MM.1S (cell line): ENCODE data around the gene ELFN1.
A peak's percentile ranks its signal among the peaks of the same experiment; 100 is the strongest.

Experiments used
- DNase-seq: peaks from one replicate; pipeline ENCODE4 v3.0.0-alpha.2; 2015
- H2AFZ ChIP-seq: fragments of 300-600 bp; sonication (generic); 2 replicates; pipeline ENCODE4 v1.6.0; 2016; ENCODE audit warnings: antibody characterized with exemption, low read length
- H3F3A ChIP-seq: fragments of 300-600 bp; sonication (generic); 2 replicates; pipeline ENCODE4 v1.6.1; 2016; ENCODE audit warnings: mild to moderate bottlenecking, antibody characterized with exemption, low read length, moderate library complexity, mixed read lengths; ENCODE audit not compliant: insufficient read depth
- H3K27ac ChIP-seq: fragments of 300-600 bp; sonication (generic); 2 replicates; pipeline ENCODE4 v1.5.1; 2016; ENCODE audit warnings: mild to moderate bottlenecking, low read length
- H3K27me3 ChIP-seq: fragments of 300-600 bp; sonication (generic); replicated peaks from 2 replicates; pipeline ENCODE4 v1.6.0; 2016; ENCODE audit warnings: low read length; ENCODE audit not compliant: insufficient read depth
- H3K36me3 ChIP-seq: fragments of 300-600 bp; sonication (generic); replicated peaks from 2 replicates; pipeline ENCODE4 v1.6.1; 2016; ENCODE audit warnings: mild to moderate bottlenecking, low read length, mixed read lengths; ENCODE audit not compliant: insufficient read depth
- H3K4me1 ChIP-seq: fragments of 300-600 bp; sonication (generic); 2 replicates; pipeline ENCODE4 v1.6.1; 2016; ENCODE audit warnings: low read length, mixed read lengths
- H3K4me2 ChIP-seq: fragments of 300-600 bp; sonication (generic); 2 replicates; pipeline ENCODE4 v1.6.0; 2016; ENCODE audit warnings: low read depth, low read length
- H3K4me3 ChIP-seq: fragments of 300-600 bp; sonication (generic); 2 replicates; pipeline ENCODE4 v1.5.1; 2016; ENCODE audit warnings: low read length, mixed read lengths
- H3K79me2 ChIP-seq: fragments of 300-600 bp; sonication (generic); 2 replicates; pipeline ENCODE4 v1.6.1; 2016; ENCODE audit warnings: mixed run types, low read length, mixed read lengths
- H3K9ac ChIP-seq: fragments of 300-600 bp; sonication (generic); 2 replicates; pipeline ENCODE4 v1.6.1; 2016; ENCODE audit warnings: low read length, mixed read lengths
- H3K9me2 ChIP-seq: fragments of 300-600 bp; sonication (generic); replicated peaks from 2 replicates; pipeline ENCODE4 v1.6.1; 2016; ENCODE audit warnings: mild to moderate bottlenecking, low read length, mixed read lengths; ENCODE audit not compliant: insufficient read depth
- H3K9me3 ChIP-seq: fragments of 300-600 bp; sonication (generic); replicated peaks from 2 replicates; pipeline ENCODE4 v1.6.1; 2016; ENCODE audit warnings: mild to moderate bottlenecking, low read length, mixed read lengths; ENCODE audit not compliant: insufficient read depth
- H4K20me1 ChIP-seq: fragments of 300-600 bp; sonication (generic); 2 replicates; pipeline ENCODE4 v1.6.1; 2016; ENCODE audit warnings: mild to moderate bottlenecking, low read length, moderate library complexity, mixed read lengths; ENCODE audit not compliant: insufficient read depth
- CTCF ChIP-seq: fragments of 300-600 bp; sonication (generic); IDR thresholded peaks from 2 replicates; pipeline ENCODE4 v1.5.1; 2016; ENCODE audit warnings: antibody characterized with exemption, low read length, mixed read lengths
- EZH2 ChIP-seq: fragments of 300-600 bp; sonication (generic); optimal IDR thresholded peaks from 2 replicates; pipeline ENCODE3; 2017; ENCODE audit warnings: low read depth, mild to moderate bottlenecking, antibody characterized with exemption, low read length, mixed read lengths
- EZH2phosphoT487 ChIP-seq: fragments of 300-600 bp; sonication (generic); IDR thresholded peaks from 2 replicates; pipeline ENCODE4 v1.6.1; 2018; ENCODE audit warnings: antibody characterized with exemption, low read length

Gene ELFN1

GRCh38 chr7:1750541-1751021 lies 80.5 kb downstream of the ELFN1 start:
- no peak for DNase-seq
- Histone ChIP-seq H3K79me2 (no peaks in the 10 kb centered on the region), H3K4me1 (peaks cover 13% of the 10 kb centered on the region), H3K4me2 (no peak overlapping the region), H2AFZ (no peak overlapping the region), H3K27me3 (peaks cover 70% of the 10 kb centered on the region), H3K9ac (no peak overlapping the region), H3F3A (peaks cover 7% of the 10 kb centered on the region; the same call in 1 of the 2 replicates), H4K20me1 (no peaks in the 10 kb centered on the region), H3K36me3 (no peaks in the 10 kb centered on the region), H3K4me3 (no peak overlapping the region), H3K27ac (no peak overlapping the region), H3K9me3 (no peaks in the 10 kb centered on the region), H3K9me2 (no peaks in the 10 kb centered on the region)
- TF ChIP-seq EZH2 (no peak), CTCF (no peak), EZH2phosphoT487 (no peak)

- Histone ChIP-seq H4K20me1 (no peaks in the 10 kb centered on the region), H3K4me1 (peaks cover 25% of the 10 kb centered on the region), H3K27me3 (peaks cover 79% of the 10 kb centered on the region), H2AFZ (no peak overlapping the region), H3K9ac (no peak overlapping the region), H3K4me3 (no peak overlapping the region), H3K27ac (no peak overlapping the region), H3K9me2 (no peaks in the 10 kb centered on the region), H3K9me3 (no peaks in the 10 kb centered on the region), H3K4me2 (no peak overlapping the region), H3K36me3 (no peaks in the 10 kb centered on the region), H3K79me2 (no peaks in the 10 kb centered on the region), H3F3A (peaks cover 14% of the 10 kb centered on the region)
- no peak for DNase-seq
- TF ChIP-seq EZH2 (no peak), CTCF (no peak), EZH2phosphoT487 (no peak)
These were observed 82.0 kb downstream of the ELFN1 start for GRCh38 chr7:1752111-1752510.

GRCh38 chr7:1752771-1753563 lies 82.9 kb downstream of the ELFN1 start:
- Histone ChIP-seq H3F3A (peaks cover 14% of the 10 kb centered on the region), H4K20me1 (no peaks in the 10 kb centered on the region), H3K27ac (peak overlapping the region; percentile 54; the same call in 1 of the 2 replicates), H3K36me3 (no peaks in the 10 kb centered on the region), H3K4me1 (peaks cover 27% of the 10 kb centered on the region), H3K9ac (peak overlapping the region; percentile 17; the same call in 1 of the 2 replicates), H3K9me2 (no peaks in the 10 kb centered on the region), H3K79me2 (no peaks in the 10 kb centered on the region), H3K9me3 (no peaks in the 10 kb centered on the region), H2AFZ (0 out of 2 replicates have a peak overlapping the region, but pooled peaks have one; percentile 12), H3K27me3 (peaks cover 86% of the 10 kb centered on the region), H3K4me3 (peak overlapping the region; percentile 35; the same call in 1 of the 2 replicates), H3K4me2 (peak overlapping the region; percentile 53)
- no peak for TF ChIP-seq EZH2phosphoT487
- TF ChIP-seq EZH2 = no peak
- TF ChIP-seq CTCF = no peak
- peak; percentile 59 for DNase-seq
